IMR-90 (cell line): Measurements from ENCODE around the gene C22orf31. TPM values are rescaled to one million over a fixed set of nuclear protein-coding genes. Genes with fewer than 3 reads are reported as not detected.

Source experiments
- ATAC-seq: fragments of 200-7000 bp; cut with Tn5 transposase; 2 replicates; pipeline ENCODE4 v1.9.1; 2020; ENCODE audit warnings: low read depth, mild to moderate bottlenecking, moderate library complexity
- BruUV-seq: library from RNA; stranded (reverse); fragments of 400-500 nt; replicated peaks from 2 replicates; lab custom pipeline; 2021; lab: Mats Ljungman, UMichigan
- CTCF ChIA-PET: fragments of 300-600 bp; formaldehyde crosslinking; extraction: SDS; loops from one replicate; lab custom pipeline; 2021; ENCODE audit warnings: antibody characterized with exemption; lab: Yijun Ruan, JAX
- POLR2A ChIA-PET: fragments of 300-600 bp; sonication (Branson Sonifier 250); formaldehyde crosslinking; loops from one replicate; lab custom pipeline; 2022; ENCODE audit warnings: antibody characterized with exemption; ENCODE audit not compliant: unreplicated experiment; lab: Charles Lee
- DNase-seq: peaks from one replicate; pipeline ENCODE4 v3.0.0; 2013
- H2AFZ ChIP-seq: replicated peaks from 2 replicates; pipeline ENCODE3; 2013; ENCODE audit warnings: low read length, mild to moderate bottlenecking; ENCODE audit not compliant: poor library complexity
- H2AK5ac ChIP-seq: 2 replicates; pipeline ENCODE4 v1.6.1; 2013; ENCODE audit warnings: low read depth, low read length, inconsistent platforms
- H2AK9ac ChIP-seq: replicated peaks from 2 replicates; pipeline ENCODE3; 2013; ENCODE audit warnings: mild to moderate bottlenecking, low read depth, low read length, moderate library complexity; ENCODE audit not compliant: poor library complexity
- H2BK120ac ChIP-seq: 2 replicates; pipeline ENCODE4 v1.6.1; 2013; ENCODE audit warnings: low read depth, low read length, inconsistent platforms
- H2BK15ac ChIP-seq: 3 replicates; pipeline ENCODE4 v1.6.1; 2013; ENCODE audit warnings: low read depth, low read length, inconsistent platforms
- H2BK20ac ChIP-seq: 2 replicates; pipeline ENCODE4 v1.6.1; 2013; ENCODE audit warnings: low read depth, mild to moderate bottlenecking, inconsistent platforms, low read length, moderate library complexity
- H2BK5ac ChIP-seq: 2 replicates; pipeline ENCODE4 v1.6.1; 2013; ENCODE audit warnings: mild to moderate bottlenecking, low read depth, low read length, inconsistent platforms; ENCODE audit not compliant: poor library complexity, severe bottlenecking
- H3K14ac ChIP-seq: replicated peaks from 2 replicates; pipeline ENCODE4 v1.6.1; 2013; ENCODE audit warnings: low read depth, low read length, inconsistent platforms
- H3K18ac ChIP-seq: 2 replicates; pipeline ENCODE4 v1.6.1; 2013; ENCODE audit warnings: low read depth, low read length, control low read depth
- H3K23ac ChIP-seq: 2 replicates; pipeline ENCODE4 v1.6.1; 2013; ENCODE audit warnings: low read depth, low read length, inconsistent platforms
- H3K27ac ChIP-seq: 2 replicates; pipeline ENCODE4 v1.5.1; 2013; ENCODE audit warnings: mild to moderate bottlenecking, control low read depth, low read length; ENCODE audit not compliant: insufficient read depth
- H3K27me3 ChIP-seq: 2 replicates; pipeline ENCODE4 v1.6.1; 2013; ENCODE audit warnings: low read length; ENCODE audit not compliant: control insufficient read depth, insufficient read depth
- H3K36me3 ChIP-seq: 2 replicates; pipeline ENCODE4 v1.6.1; 2013; ENCODE audit warnings: low read length, mixed read lengths; ENCODE audit not compliant: control insufficient read depth, insufficient read depth
- H3K4ac ChIP-seq: 2 replicates; pipeline ENCODE4 v1.6.1; 2013; ENCODE audit warnings: low read depth, low read length, inconsistent platforms
- H3K4me1 ChIP-seq: 2 replicates; pipeline ENCODE4 v1.6.1; 2013; ENCODE audit warnings: low read length, mixed read lengths; ENCODE audit not compliant: control insufficient read depth, insufficient read depth
- H3K4me2 ChIP-seq: 2 replicates; pipeline ENCODE4 v1.6.1; 2013; ENCODE audit warnings: low read depth, mild to moderate bottlenecking, control low read depth, low read length, moderate library complexity
- H3K4me3 ChIP-seq: 2 replicates; pipeline ENCODE4 v1.5.1; 2013; ENCODE audit warnings: low read depth, mild to moderate bottlenecking, control low read depth, low read length, moderate library complexity; ENCODE audit not compliant: insufficient read depth
- H3K56ac ChIP-seq: 2 replicates; pipeline ENCODE4 v1.6.1; 2013; ENCODE audit warnings: low read length, inconsistent platforms; ENCODE audit not compliant: insufficient read depth; ENCODE audit errors: extremely low read depth
- H3K79me1 ChIP-seq, 2 experiments: 2 replicates each; pipeline ENCODE4 v1.6.1; 2013; ENCODE audit warnings: low read length in 2 of 2, inconsistent platforms in 1 of 2, low read depth in 1 of 2
- H3K9ac ChIP-seq: 2 replicates; pipeline ENCODE4 v1.6.1; 2013; ENCODE audit warnings: low read depth, low read length, control low read depth
- H3K9me1 ChIP-seq: 2 replicates; pipeline ENCODE4 v1.6.1; 2013; ENCODE audit warnings: low read length, inconsistent platforms; ENCODE audit not compliant: insufficient read depth
- H3K9me3 ChIP-seq: 2 replicates; pipeline ENCODE4 v1.6.1; 2013; ENCODE audit warnings: low read length; ENCODE audit not compliant: control insufficient read depth, insufficient read depth
- H4K20me1 ChIP-seq: 2 replicates; pipeline ENCODE4 v1.6.1; 2013; ENCODE audit warnings: low read length, inconsistent platforms; ENCODE audit not compliant: insufficient read depth
- H4K5ac ChIP-seq: 2 replicates; pipeline ENCODE4 v1.6.1; 2013; ENCODE audit warnings: mild to moderate bottlenecking, low read depth, low read length, control low read depth
- H4K8ac ChIP-seq, 2 experiments: 2 replicates each; pipeline ENCODE4 v1.6.1; 2013; ENCODE audit warnings: low read depth in 2 of 2, low read length in 2 of 2, control low read depth in 1 of 2, inconsistent platforms in 1 of 2
- H4K91ac ChIP-seq: 2 replicates; pipeline ENCODE4 v1.6.1; 2013; ENCODE audit warnings: low read depth, low read length, inconsistent platforms; ENCODE audit not compliant: insufficient read depth
- CHD1 ChIP-seq: IDR thresholded peaks from 2 replicates; pipeline ENCODE4 v1.6.1; 2012; ENCODE audit warnings: low read depth, low read length, improper control_type of control experiment
- ELK1 ChIP-seq: fragments of 150-350 bp; IDR thresholded peaks from 2 replicates; pipeline ENCODE4 v1.6.1; 2016; ENCODE audit warnings: low read depth, mild to moderate bottlenecking, low read length, moderate library complexity, borderline replicate concordance
- MAZ ChIP-seq: IDR thresholded peaks from 2 replicates; pipeline ENCODE4 v1.6.1; 2012; ENCODE audit warnings: low read depth, mild to moderate bottlenecking, low read length, improper control_type of control experiment, moderate library complexity, borderline replicate concordance
- MXI1 ChIP-seq: IDR thresholded peaks from 2 replicates; pipeline ENCODE4 v1.6.1; 2012; ENCODE audit warnings: low read depth, mild to moderate bottlenecking, low read length, moderate library complexity, borderline replicate concordance
- NFE2L2 ChIP-seq: fragments of 150-350 bp; IDR thresholded peaks from 2 replicates; pipeline ENCODE4 v1.6.1; 2016; ENCODE audit warnings: low read depth, mild to moderate bottlenecking, low read length
- POLR2A ChIP-seq: IDR thresholded peaks from 2 replicates; pipeline ENCODE4 v1.6.1; 2012; ENCODE audit warnings: mild to moderate bottlenecking, low read depth, low read length
- RAD21 ChIP-seq: IDR thresholded peaks from 2 replicates; pipeline ENCODE4 v1.6.1; 2012; ENCODE audit warnings: low read length, improper control_type of control experiment
- RCOR1 ChIP-seq: IDR thresholded peaks from 2 replicates; pipeline ENCODE4 v1.6.1; 2012; ENCODE audit warnings: mild to moderate bottlenecking, low read length, improper control_type of control experiment; ENCODE audit not compliant: insufficient replicate concordance
- SMC3 ChIP-seq: fragments of 150-350 bp; IDR thresholded peaks from 2 replicates; pipeline ENCODE4 v1.6.1; 2016; ENCODE audit warnings: low read depth, mild to moderate bottlenecking, antibody characterized with exemption, low read length, moderate library complexity
- USF2 ChIP-seq: fragments of 150-350 bp; IDR thresholded peaks from 2 replicates; pipeline ENCODE4 v1.6.1; 2017; ENCODE audit warnings: mild to moderate bottlenecking, antibody characterized with exemption, low read length, low read depth
- WGBS, 2 experiments: methylation state at CpG; one replicate each; pipeline versions ENCODE4 v1.1.5 to v1.1.7; 2013; ENCODE audit warnings: missing lambda C conversion rate in 2 of 2; ENCODE audit not compliant: insufficient read length in 1 of 2; ENCODE audit errors: extremely low coverage in 2 of 2; 5-methylcytosine and 5-hydroxymethylcytosine counted together
- dilution Hi-C: fragments of 300-500 bp; cut with HindIII; formaldehyde crosslinking; loops from one replicate; pipeline ENCODE4 v1.14.3; 2018; ENCODE audit warnings: low sequenced_read_pairs; ENCODE audit not compliant: unreplicated experiment
- in situ Hi-C: fragments of 300-500 bp; cut with MboI; formaldehyde crosslinking; loops from 3 replicates; pipeline ENCODE4 v1.14.3; 2019; ENCODE audit warnings: low sequenced_read_pairs, inconsistent platforms, mixed read lengths
- intact Hi-C: fragments of 100-400 bp; cut with micrococcal nuclease; formaldehyde crosslinking; loops from 2 replicates; pipeline ENCODE4 v1.10.0; 2022
- polyA plus RNA-seq, 3 experiments: library from polyadenylated mRNA; depleted of rRNA; stranded (reverse); fragments of >200 nt; gene quantifications; 2 replicates each; pipeline ENCODE4 v1.2.3, GENCODE V29; 2012; ENCODE audit warnings: low replicate concordance in 1 of 3
- total RNA-seq: library from RNA; depleted of rRNA; stranded (reverse); fragments of >200 nt; gene quantifications from 2 replicates; pipeline ENCODE4 v1.2.3, GENCODE V29; 2012

The C22orf31 gene
- total and polyA plus RNA-seq, 2 of the 4 experiments (the other 2 are of a cell fraction), result not detected

GRCh38 chr22:29070490-29070889 lies 8.9 kb upstream of the C22orf31 start:
- H2AK5ac ChIP-seq, result no peak overlapping the region
- H2AFZ ChIP-seq, result no peak overlapping the region
- no peak overlapping the region for H2BK15ac ChIP-seq
- H4K91ac ChIP-seq, result no peak overlapping the region
- no peak overlapping the region for H4K8ac ChIP-seq
- no peak for ATAC-seq
- H2BK120ac ChIP-seq, result no peak overlapping the region
- dilution Hi-C loops, result no loop called here
- no peak overlapping the region for H3K27ac ChIP-seq
- H4K5ac ChIP-seq, result no peak overlapping the region
- no peak overlapping the region for H3K14ac ChIP-seq
- DNase-seq, result no peak
- H2AK9ac ChIP-seq, result no peak overlapping the region
- H3K56ac ChIP-seq, result no peak overlapping the region
- no peak for TF ChIP-seq RCOR1
- TF ChIP-seq CHD1, result no peak
- TF ChIP-seq RAD21, result no peak
- no peak for TF ChIP-seq SMC3
- no peak for TF ChIP-seq MXI1
- TF ChIP-seq ELK1, result no peak
- no peak for TF ChIP-seq NFE2L2
- no peak for TF ChIP-seq USF2
- no peak for TF ChIP-seq MAZ
- TF ChIP-seq POLR2A, result no peak
- H3K23ac ChIP-seq, result no peak overlapping the region
- intact Hi-C loops, result loop anchor here (5.0 kb wide), 1 partner anchor 82 kb away; no protein-coding TSS in a partner anchor
- no peaks in the 10 kb centered on the region for H4K20me1 ChIP-seq
- no peaks in the 10 kb centered on the region for H3K9me3 ChIP-seq
- H3K4me3 ChIP-seq, result no peak overlapping the region
- no peak overlapping the region for H3K18ac ChIP-seq
- no peaks in the 10 kb centered on the region for H3K79me1 ChIP-seq
- no peaks in the 10 kb centered on the region for H3K36me3 ChIP-seq
- no peak overlapping the region for H3K9ac ChIP-seq
- CTCF ChIA-PET, result interaction anchor here (0.6 to 0.9 kb wide), 2 partner anchors 9 to 84 kb away, joined by 3 read pairs; no protein-coding TSS in a partner anchor
- POLR2A ChIA-PET, result no interaction called here
- no peak overlapping the region for H2BK5ac ChIP-seq
- H3K4me1 ChIP-seq, result no peaks in the 10 kb centered on the region
- BruUV-seq, result no TSS peak
- H3K4me2 ChIP-seq, result no peak overlapping the region
- in situ Hi-C loops, result no loop called here
- no peak overlapping the region for H3K4ac ChIP-seq
- H2BK20ac ChIP-seq, result no peak overlapping the region
- peaks cover 30% of the 10 kb centered on the region for H3K27me3 ChIP-seq
- WGBS, 2 experiments, result no CpG with 5 or more reads among the region's 4 CpGs
- peaks cover 2% of the 10 kb centered on the region; the same call in 1 of the 2 replicates for H3K9me1 ChIP-seq
